Pancreas (tissue), 10 donors: ENCODE measurements around the gene EIF4E1B. TPM values are rescaled to one million over a fixed set of nuclear protein-coding genes. Genes with fewer than 3 reads are reported as not detected.

ENCODE experiments used
- ATAC-seq, 4 donors: fragments of 200-7000 bp; cut with Tn5 transposase; one replicate each; pipeline versions ENCODE4 v1.8.0 to v1.9.1; 2020; ENCODE audit warnings: mild to moderate bottlenecking in 4 of 4, moderate library complexity in 4 of 4
- DNase-seq, 6 donors: peaks; one replicate each; pipeline ENCODE4 v3.0.0-alpha.2; 2020
- FAIRE-seq: peaks from 2 replicates; lab custom pipeline; 2012; peaks lifted over from hg19 to GRCh38; lab: Jason Lieb, UNC
- H3K27ac ChIP-seq, 4 donors: fragments of 200-600 bp; sonication (generic); 1 replicate in 3 of 4; 2 replicates in 1 of 4; pipeline versions ENCODE4 v1.5.0 to v1.8.0; 2020
- H3K27me3 ChIP-seq, 4 donors: fragments of 200-600 bp; one replicate each; pipeline ENCODE4 v1.8.0; 2021
- H3K36me3 ChIP-seq, 3 donors: fragments of 200-600 bp; sonication (generic) in 1 of 3; one replicate each; pipeline versions ENCODE4 v1.5.0 to v1.8.0; 2020 to 2021
- H3K4me1 ChIP-seq, 3 donors: fragments of 200-600 bp; one replicate each; pipeline ENCODE4 v1.8.0; 2021
- H3K4me3 ChIP-seq, 4 donors: fragments of 200-600 bp; sonication (generic) in 2 of 4; one replicate each; pipeline versions ENCODE4 v1.5.0 to v1.8.0; 2020 to 2021
- H3K9me3 ChIP-seq, 4 donors: fragments of 200-600 bp; one replicate each; pipeline ENCODE4 v1.8.0; 2021
- WGBS, 2 donors: extraction: QIAGEN DNeasy Blood & Tissue Kit; methylation state at CpG; one replicate each; pipeline ENCODE4 v1.1.7; 2013; 5-methylcytosine and 5-hydroxymethylcytosine counted together
- intact Hi-C, 3 donors: fragments of 100-400 bp; cut with DNase I; formaldehyde crosslinking; loops; one replicate each; pipeline versions ENCODE4 v1.11.1 to v1.14.2; 2022
- polyA plus RNA-seq, 2 donors: library from polyadenylated mRNA; stranded (reverse); fragments of 200-250 nt; gene quantifications; one replicate each; pipeline ENCODE4 v1.2.3, GENCODE V29; 2013
- total RNA-seq, 6 donors: library from RNA; stranded (reverse); fragmentation: NEBNext Ultra II Directional in 4 of 6; extraction: Animal tissue kit (Norgen Biotek cat#: 25700) in 4 of 6; gene quantifications; one replicate each; pipeline versions ENCODE4 v1.2.1 to v1.2.4, GENCODE V29; 2021 to 2023
- TF ChIP-seq, protein P1 (sequence below), 4 donors: fragments of 200-600 bp; sonication (generic) in 3 of 4; IDR thresholded peaks; one replicate each; pipeline versions ENCODE4 v1.5.0 to v1.8.0; 2021; ENCODE audit warnings: antibody characterized with exemption in 4 of 4
- donor health status: healthy with polysubstance abuse.
- donor health status: DM: no; HTN: no; CAD: no; lungs with moderate emphysema.
- donor health status: DM: no; HTN: no; CAD: no.
- donor health status: control.
- donor health status: control.
- donor health status: Bipolar disorder and iron deficiency.
- donor health status: DM: yes; HTN: yes; CAD: no.
- donor health status: DM: no; HTN: no; CAD: no.
- donor health status: DM: no; HTN: no; CAD: no.
- donor health status: DM: yes; HTN: yes; CAD: no.

The EIF4E1B gene
- total and polyA plus RNA-seq, 8 donors: 0.04 to 1.5 (median 0.30) TPM; not detected in 5

DNA sequence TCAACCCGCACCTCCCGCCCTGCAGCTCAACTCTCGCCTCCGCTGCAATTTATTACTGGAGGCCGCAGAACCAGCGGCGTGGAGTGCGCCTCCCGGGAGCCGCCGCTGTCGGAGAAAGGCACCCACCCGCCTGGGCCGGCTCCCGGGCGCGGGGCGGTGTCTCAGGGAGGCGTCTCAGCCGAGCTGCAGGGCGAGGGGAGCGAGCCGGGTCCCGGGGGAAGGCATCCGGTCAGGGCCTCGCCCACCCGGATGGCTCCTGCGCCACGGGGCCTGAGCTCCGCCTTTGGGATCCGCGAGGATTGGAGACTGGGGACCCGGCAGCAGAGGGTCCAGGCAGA lies 49.7 kb downstream of the EIF4E1B start:
- H3K36me3 ChIP-seq: no peaks in the 10 kb centered on the region
- H3K27me3 ChIP-seq: peaks cover 0 to 7% (median 2%) of the 10 kb centered on the region in 4 donors
- no peaks in the 10 kb centered on the region for H3K9me3 ChIP-seq
- H3K4me3 ChIP-seq: no peak overlapping the region
- intact Hi-C loops: no loop called here
- TF ChIP-seq, protein P1, sequence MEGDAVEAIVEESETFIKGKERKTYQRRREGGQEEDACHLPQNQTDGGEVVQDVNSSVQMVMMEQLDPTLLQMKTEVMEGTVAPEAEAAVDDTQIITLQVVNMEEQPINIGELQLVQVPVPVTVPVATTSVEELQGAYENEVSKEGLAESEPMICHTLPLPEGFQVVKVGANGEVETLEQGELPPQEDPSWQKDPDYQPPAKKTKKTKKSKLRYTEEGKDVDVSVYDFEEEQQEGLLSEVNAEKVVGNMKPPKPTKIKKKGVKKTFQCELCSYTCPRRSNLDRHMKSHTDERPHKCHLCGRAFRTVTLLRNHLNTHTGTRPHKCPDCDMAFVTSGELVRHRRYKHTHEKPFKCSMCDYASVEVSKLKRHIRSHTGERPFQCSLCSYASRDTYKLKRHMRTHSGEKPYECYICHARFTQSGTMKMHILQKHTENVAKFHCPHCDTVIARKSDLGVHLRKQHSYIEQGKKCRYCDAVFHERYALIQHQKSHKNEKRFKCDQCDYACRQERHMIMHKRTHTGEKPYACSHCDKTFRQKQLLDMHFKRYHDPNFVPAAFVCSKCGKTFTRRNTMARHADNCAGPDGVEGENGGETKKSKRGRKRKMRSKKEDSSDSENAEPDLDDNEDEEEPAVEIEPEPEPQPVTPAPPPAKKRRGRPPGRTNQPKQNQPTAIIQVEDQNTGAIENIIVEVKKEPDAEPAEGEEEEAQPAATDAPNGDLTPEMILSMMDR (IDR thresholded peaks at IDR 0.05): no peak
- ATAC-seq: no peak
- 14 to 17% methylated on average over 32 to 33 of the region's 33 CpGs for whole genome bisulfite sequencing, 2 donors
- no peak for FAIRE-seq
- no peaks in the 10 kb centered on the region for H3K4me1 ChIP-seq
- DNase-seq: no peak
- H3K27ac ChIP-seq: no peak overlapping the region

DNA sequence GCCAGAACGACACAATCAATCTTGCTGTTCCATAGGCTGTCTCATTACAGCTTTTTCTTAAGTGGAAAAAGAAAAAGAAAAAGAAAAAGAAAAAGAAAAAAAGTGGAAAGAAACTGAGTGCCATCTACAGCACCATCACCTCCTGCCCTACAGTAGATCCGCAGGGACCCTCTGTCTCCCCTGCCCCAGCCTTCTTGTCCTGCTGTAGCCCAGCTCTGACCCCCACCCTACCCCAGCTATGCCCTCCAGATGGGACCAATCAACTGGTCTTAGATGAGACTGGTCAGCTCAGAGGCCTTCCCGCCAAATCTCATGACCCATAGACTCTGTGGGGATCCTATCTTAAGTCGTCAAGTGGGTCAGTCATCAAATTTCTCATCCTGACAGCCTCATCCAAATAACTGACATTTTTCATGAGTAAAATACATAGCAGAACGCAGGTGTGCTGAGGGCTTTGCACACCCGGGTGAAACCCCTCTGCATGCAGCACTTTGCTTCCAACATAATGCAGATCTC lies 51.6 kb downstream of the EIF4E1B start:
- no peak overlapping the region for H3K4me3 ChIP-seq
- WGBS, 2 donors: 48 to 53% methylated on average over 6 of the region's 6 CpGs
- TF ChIP-seq, protein P1 (IDR thresholded peaks at IDR 0.05): no peak
- FAIRE-seq (no peak), DNase-seq (no peak), ATAC-seq (no peak)
- no peaks in the 10 kb centered on the region for H3K36me3 ChIP-seq
- H3K4me1 ChIP-seq: no peaks in the 10 kb centered on the region
- intact Hi-C loops: no loop called here
- H3K9me3 ChIP-seq: no peaks in the 10 kb centered on the region
- H3K27ac ChIP-seq: no peak overlapping the region
- peaks cover 0 to 8% (median 4%) of the 10 kb centered on the region in 4 donors for H3K27me3 ChIP-seq

DNA sequence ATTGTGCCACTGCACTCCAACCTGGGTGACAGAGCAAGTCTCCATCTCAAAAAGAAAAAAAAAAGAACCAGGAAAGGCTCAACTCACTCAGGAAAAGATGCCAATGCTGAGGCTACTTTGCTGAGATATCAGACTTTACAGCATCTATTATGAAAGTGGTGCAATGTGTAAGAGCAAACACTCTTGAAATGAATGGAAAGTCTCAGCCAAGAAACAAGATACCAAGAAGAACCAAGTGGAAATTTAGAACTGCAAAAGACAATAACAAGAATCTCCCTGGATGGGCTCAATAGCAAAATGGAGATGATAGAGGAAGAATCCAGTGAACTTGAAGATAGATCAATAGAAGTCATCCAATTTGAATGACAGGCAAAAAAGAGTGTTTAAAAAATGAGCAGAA lies 54.5 kb downstream of the EIF4E1B start:
- Histone ChIP-seq H3K27ac (no peak overlapping the region), H3K4me3 (no peak overlapping the region), H3K27me3 (peaks cover 0 to 8% (median 4%) of the 10 kb centered on the region in 4 donors), H3K9me3 (no peaks in the 10 kb centered on the region), H3K36me3 (no peaks in the 10 kb centered on the region), H3K4me1 (no peaks in the 10 kb centered on the region)
- intact Hi-C loops: no loop called here
- TF ChIP-seq, protein P1 (IDR thresholded peaks at IDR 0.05): no peak
- FAIRE-seq: no peak
- DNase-seq: no peak
- no peak for ATAC-seq

DNA sequence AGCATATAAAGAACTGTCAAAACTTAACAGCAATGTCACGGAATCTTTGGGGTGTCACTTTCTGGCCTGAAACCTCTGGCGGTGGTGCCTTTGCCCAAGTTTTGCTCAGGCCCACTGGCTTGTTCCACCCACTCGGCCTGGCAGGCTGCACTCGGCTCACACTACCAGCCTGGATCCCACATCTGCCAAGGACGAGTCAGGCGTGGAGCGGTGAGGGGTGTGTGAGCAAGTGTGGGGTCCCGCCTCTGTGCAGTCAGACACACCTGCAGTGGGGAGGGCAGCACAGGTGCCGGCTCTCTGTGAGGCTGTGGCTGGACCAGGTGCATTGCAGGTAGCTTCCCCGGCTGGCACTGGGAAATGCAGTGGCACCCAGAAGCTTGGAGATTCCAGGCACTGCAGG lies 56.8 kb downstream of the EIF4E1B start:
- H3K27ac ChIP-seq: no peak overlapping the region
- TF ChIP-seq, protein P1 (IDR thresholded peaks at IDR 0.05): no peak
- FAIRE-seq (no peak), DNase-seq (no peak), ATAC-seq (no peak)
- H3K27me3 ChIP-seq: peaks cover 0 to 4% (median 2%) of the 10 kb centered on the region in 4 donors
- 71 to 87% methylated on average over 9 to 10 of the region's 10 CpGs for whole genome bisulfite sequencing, 2 donors
- no peaks in the 10 kb centered on the region for H3K4me1 ChIP-seq
- intact Hi-C loops: no loop called here
- H3K4me3 ChIP-seq: no peak overlapping the region
- no peaks in the 10 kb centered on the region for H3K36me3 ChIP-seq
- H3K9me3 ChIP-seq: no peaks in the 10 kb centered on the region

DNA sequence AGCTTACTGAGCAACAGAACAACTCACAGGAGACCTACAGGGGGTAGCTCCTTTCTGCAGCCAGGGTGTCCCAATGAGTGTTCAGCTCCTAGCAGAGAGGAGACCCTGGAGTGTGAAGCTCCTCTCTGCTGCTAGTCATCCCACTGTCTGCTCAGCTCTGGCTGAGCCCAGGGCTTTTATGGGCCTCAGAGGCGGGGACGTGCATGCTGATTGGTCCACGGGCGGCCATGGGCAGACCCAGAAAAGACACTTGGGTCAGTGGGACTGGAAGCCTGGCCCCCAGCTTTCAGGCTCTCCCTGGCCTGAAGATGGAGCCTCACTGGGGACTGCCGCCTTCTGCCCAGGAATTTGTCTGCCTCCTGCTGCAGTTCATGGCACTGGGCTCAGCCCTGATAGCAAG lies 57.4 kb downstream of the EIF4E1B start:
- Histone ChIP-seq H3K27me3 (peaks cover 0 to 4% (median 2%) of the 10 kb centered on the region in 4 donors), H3K4me3 (no peak overlapping the region), H3K36me3 (no peaks in the 10 kb centered on the region), H3K4me1 (no peaks in the 10 kb centered on the region), H3K27ac (no peak overlapping the region), H3K9me3 (no peaks in the 10 kb centered on the region)
- no peak for ATAC-seq
- 74 to 79% methylated on average over 5 of the region's 5 CpGs for WGBS, 2 donors
- intact Hi-C loops: no loop called here
- TF ChIP-seq, protein P1 (IDR thresholded peaks at IDR 0.05): no peak
- DNase-seq: no peak
- FAIRE-seq: no peak
